GM06990 (cell line): ENCODE data around the gene ALDH4A1.

Experiments used
- DNase-seq: peaks from one replicate; pipeline ENCODE4 v3.0.0-alpha.2; 2011; ENCODE audit not compliant: insufficient read length; ENCODE audit errors: extremely low read depth
- H3K27me3 ChIP-seq: replicated peaks from 2 replicates; pipeline ENCODE4 v1.6.0; 2011; ENCODE audit warnings: low read length; ENCODE audit not compliant: control insufficient read depth, insufficient read depth
- H3K36me3 ChIP-seq: 2 replicates; pipeline ENCODE4 v1.5.1; 2011; ENCODE audit warnings: low read length; ENCODE audit not compliant: control insufficient read depth, insufficient read depth
- H3K4me3 ChIP-seq: replicated peaks from 2 replicates; pipeline ENCODE4 v1.5.1; 2011; ENCODE audit warnings: low read depth, mild to moderate bottlenecking, control low read depth, low read length
- CTCF ChIP-seq: IDR thresholded peaks from 2 replicates; pipeline ENCODE4 v1.5.1; 2011; ENCODE audit warnings: low read length, control low read depth, mild to moderate bottlenecking, inconsistent platforms; ENCODE audit not compliant: insufficient read depth, poor library complexity, severe bottlenecking

The ALDH4A1 gene

GRCh38 chr1:18922319-18922726, 20.0 kb upstream of the ALDH4A1 start:
- no peak for DNase-seq
- Histone ChIP-seq H3K4me3 (no peak overlapping the region), H3K36me3 (no peaks in the 10 kb centered on the region; the same call in none of the 2 replicates), H3K27me3 (no peaks in the 10 kb centered on the region)
- no peak for TF ChIP-seq CTCF

GRCh38 chr1:18921516-18922251, 19.3 kb upstream of the ALDH4A1 start:
- Histone ChIP-seq H3K4me3 (no peak overlapping the region), H3K36me3 (no peaks in the 10 kb centered on the region; the same call in none of the 2 replicates), H3K27me3 (no peaks in the 10 kb centered on the region)
- no peak for DNase-seq
- TF ChIP-seq CTCF, result no peak

- no peaks in the 10 kb centered on the region; the same call in none of the 2 replicates for H3K36me3 ChIP-seq
- no peak for TF ChIP-seq CTCF
- H3K4me3 ChIP-seq, result no peak overlapping the region
- no peaks in the 10 kb centered on the region for H3K27me3 ChIP-seq
- DNase-seq, result no peak
Measured at GRCh38 chr1:18920931-18921330, 18.6 kb upstream of the ALDH4A1 start.

- Histone ChIP-seq H3K27me3 (no peaks in the 10 kb centered on the region), H3K4me3 (no peak overlapping the region), H3K36me3 (no peaks in the 10 kb centered on the region; the same call in none of the 2 replicates)
- TF ChIP-seq CTCF, result no peak
- DNase-seq, result no peak
Measured at GRCh38 chr1:18919956-18920355, 17.6 kb upstream of the ALDH4A1 start.

GRCh38 chr1:18919197-18919905, 17.0 kb upstream of the ALDH4A1 start:
- no peaks in the 10 kb centered on the region for H3K27me3 ChIP-seq
- no peak for TF ChIP-seq CTCF
- DNase-seq, result no peak
- H3K36me3 ChIP-seq, result no peaks in the 10 kb centered on the region; the same call in none of the 2 replicates
- no peak overlapping the region for H3K4me3 ChIP-seq
